GM12878 (cell line): Measurements from ENCODE around the gene SLAMF8. TPM values are rescaled to one million over a fixed set of nuclear protein-coding genes. Genes with fewer than 3 reads are reported as not detected.
A peak's percentile ranks its signal among the peaks of the same experiment; 100 is the strongest.

Source experiments
- ATAC-seq: fragments of 200-7000 bp; cut with Tn5 transposase; 3 replicates; pipeline ENCODE4 v1.9.1; 2020; ENCODE audit warnings: mild to moderate bottlenecking, moderate library complexity
- Bru-seq: library from RNA; stranded (reverse); fragments of 400-500 nt; gene quantifications from one replicate; lab custom pipeline; 2021; lab: Mats Ljungman, UMichigan
- BruChase-seq, 2 experiments: library from RNA; stranded (reverse); fragments of 400-500 nt; gene quantifications; one replicate each; lab custom pipeline; 2021; lab: Mats Ljungman, UMichigan
- BruUV-seq: library from RNA; stranded (reverse); fragments of 400-500 nt; replicated peaks from 2 replicates; lab custom pipeline; 2021; lab: Mats Ljungman, UMichigan
- CTCF ChIA-PET: fragments of 300-600 bp; sonication (Branson Sonifier 250); formaldehyde crosslinking; extraction: SDS; loops from one replicate; lab custom pipeline; 2021; ENCODE audit warnings: inconsistent platforms; lab: Yijun Ruan, JAX
- POLR2A ChIA-PET: fragments of 350-600 bp; formaldehyde crosslinking; extraction: SDS; loops from one replicate; lab custom pipeline; 2021; ENCODE audit warnings: inconsistent platforms; lab: Charles Lee
- RAD21 ChIA-PET: fragments of 300-600 bp; sonication (Branson Sonifier 250); formaldehyde crosslinking; loops from one replicate; lab custom pipeline; 2023; ENCODE audit warnings: antibody characterized with exemption; ENCODE audit not compliant: unreplicated experiment; lab: Charles Lee
- SMC1A ChIA-PET: fragments of 300-600 bp; sonication (Branson Sonifier 250); formaldehyde crosslinking; loops from one replicate; lab custom pipeline; 2023; ENCODE audit not compliant: unreplicated experiment, uncharacterized antibody; lab: Charles Lee
- DNase-seq: peaks from one replicate; pipeline ENCODE4 v3.0.0-alpha.2; 2011; ENCODE audit warnings: low read depth, low spot score
- FAIRE-seq: peaks from 3 replicates; lab custom pipeline; 2011; peaks lifted over from hg19 to GRCh38; lab: Jason Lieb, UNC
- H2AFZ ChIP-seq: 2 replicates; pipeline ENCODE4 v1.6.0; 2011; ENCODE audit warnings: low read depth, low read length, control low read depth; ENCODE audit not compliant: control insufficient read depth
- H3K27ac ChIP-seq: 2 replicates; pipeline ENCODE4 v1.5.1; 2011; ENCODE audit warnings: control low read depth; ENCODE audit not compliant: control insufficient read depth, insufficient read depth
- H3K27me3 ChIP-seq, 2 experiments: replicated peaks in 1 of 2; 2 replicates each; pipeline versions ENCODE4 v1.6.0 to v1.6.1; 2011; ENCODE audit warnings: low read length in 1 of 2; ENCODE audit not compliant: control insufficient read depth in 2 of 2, insufficient read depth in 2 of 2
- H3K36me3 ChIP-seq, 2 experiments: 2 replicates each; pipeline ENCODE4 v1.5.1; 2011; ENCODE audit warnings: low read length in 1 of 2; ENCODE audit not compliant: control insufficient read depth in 2 of 2, insufficient read depth in 2 of 2
- H3K4me1 ChIP-seq: 2 replicates; pipeline ENCODE4 v1.6.1; 2011; ENCODE audit warnings: mild to moderate bottlenecking, low read length, moderate library complexity, mixed read lengths; ENCODE audit not compliant: control insufficient read depth, insufficient read depth
- H3K4me2 ChIP-seq: 2 replicates; pipeline ENCODE4 v1.6.0; 2011; ENCODE audit warnings: control low read depth; ENCODE audit not compliant: control insufficient read depth, insufficient read depth
- H3K4me3 ChIP-seq: fragments of 200-600 bp; sonication (generic); 2 replicates; pipeline ENCODE4 v1.5.1; 2016
- H3K79me2 ChIP-seq: 2 replicates; pipeline ENCODE4 v1.6.0; 2011; ENCODE audit warnings: low read length; ENCODE audit not compliant: control insufficient read depth, insufficient read depth
- H3K9ac ChIP-seq: 2 replicates; pipeline ENCODE4 v1.8.0; 2011; ENCODE audit warnings: low read length, control low read depth, mixed read lengths; ENCODE audit not compliant: control insufficient read depth, insufficient read depth
- H3K9me3 ChIP-seq: replicated peaks from 3 replicates; pipeline ENCODE4 v1.5.1; 2011; ENCODE audit warnings: mild to moderate bottlenecking, low read length; ENCODE audit not compliant: control insufficient read depth, insufficient read depth
- H4K20me1 ChIP-seq: 2 replicates; pipeline ENCODE4 v1.6.0; 2011; ENCODE audit not compliant: control insufficient read depth, insufficient read depth
- EGR1 ChIP-seq, 2 experiments: IDR thresholded peaks; 1 replicate in 1 of 2; 2 replicates in 1 of 2; pipeline ENCODE4 v1.6.1; 2011 to 2012; ENCODE audit warnings: low read depth in 2 of 2, low read length in 2 of 2, borderline replicate concordance in 1 of 2, mild to moderate bottlenecking in 1 of 2, moderate library complexity in 1 of 2
- ETV6 ChIP-seq, 2 experiments: fragments of 450-650 bp in 1 of 2; IDR thresholded peaks in 1 of 2; conservative IDR thresholded peaks in 1 of 2; 2 replicates each; pipeline ENCODE4 v1.6.1; 2014; ENCODE audit warnings: antibody characterized with exemption in 1 of 2, borderline replicate concordance in 1 of 2, low read depth in 1 of 2, mild to moderate bottlenecking in 1 of 2, moderate library complexity in 1 of 2
- HDAC2 ChIP-seq: fragments of 200-600 bp; sonication (generic); IDR thresholded peaks from 2 replicates; pipeline ENCODE4 v1.6.1; 2017
- HDAC6 ChIP-seq: fragments of 200-600 bp; sonication (generic); IDR thresholded peaks from one replicate; pipeline ENCODE4 v1.8.0; 2017; ENCODE audit warnings: antibody characterized with exemption; ENCODE audit not compliant: unreplicated experiment
- IKZF1 ChIP-seq: fragments of 450-650 bp; conservative IDR thresholded peaks from 2 replicates; pipeline ENCODE4 v1.6.1; 2017; ENCODE audit warnings: antibody characterized with exemption, mild to moderate bottlenecking
- JUND ChIP-seq: IDR thresholded peaks from 2 replicates; pipeline ENCODE4 v1.6.1; 2012; ENCODE audit warnings: low read depth, mild to moderate bottlenecking, low read length, improper control_type of control experiment, moderate library complexity
- MTA2 ChIP-seq: fragments of 450-650 bp; IDR thresholded peaks from 2 replicates; pipeline ENCODE4 v1.6.1; 2016; ENCODE audit warnings: low read depth, mild to moderate bottlenecking, moderate library complexity
- MXI1 ChIP-seq: fragments of 150-350 bp; IDR thresholded peaks from 2 replicates; pipeline ENCODE4 v1.6.1; 2011; ENCODE audit warnings: low read depth, mild to moderate bottlenecking, inconsistent platforms, low read length, improper control_type of control experiment
- RAD51 ChIP-seq: fragments of 450-650 bp; IDR thresholded peaks from 2 replicates; pipeline ENCODE4 v1.6.1; 2016; ENCODE audit warnings: moderate library complexity, mild to moderate bottlenecking, inconsistent platforms
- TCF12 ChIP-seq: IDR thresholded peaks from 2 replicates; pipeline ENCODE4 v1.6.1; 2011; ENCODE audit warnings: low read depth, mild to moderate bottlenecking, low read length
- YBX1 ChIP-seq: fragments of 450-650 bp; IDR thresholded peaks from 2 replicates; pipeline ENCODE4 v1.6.1; 2016; ENCODE audit warnings: antibody characterized with exemption
- ZNF687 ChIP-seq: fragments of 450-650 bp; IDR thresholded peaks from 2 replicates; pipeline ENCODE4 v1.6.1; 2017; ENCODE audit warnings: mild to moderate bottlenecking, moderate library complexity
- WGBS: methylation state at CpG from one replicate; pipeline ENCODE4 v1.1.6; 2016; ENCODE audit warnings: low lambda C conversion rate; ENCODE audit not compliant: insufficient replicate concordance, insufficient coverage; ENCODE audit errors: missing lambda C conversion rate; 5-methylcytosine and 5-hydroxymethylcytosine counted together
- in situ Hi-C: fragments of 300-500 bp; cut with MboI; formaldehyde crosslinking; loops from 9 replicates; pipeline ENCODE4 v1.14.3; 2018; ENCODE audit warnings: mixed read lengths
- intact Hi-C: fragments of 100-400 bp; cut with micrococcal nuclease; formaldehyde crosslinking; loops from one replicate; pipeline ENCODE4 v1.14.2; 2022; ENCODE audit not compliant: unreplicated experiment
- long read RNA-seq, 2 experiments: library from polyadenylated mRNA; unstranded; transcript quantifications; one replicate each; pipeline ENCODE4 v2.0.0, GENCODE V29; 2019 to 2020
- polyA minus RNA-seq, 3 experiments: library from RNA; depleted of rRNA, polyadenylated mRNA; stranded (reverse); fragments of >200 nt; gene quantifications; 2 replicates each; pipeline ENCODE4 v1.2.3, GENCODE V29; 2011
- polyA plus RNA-seq, 11 experiments: library from polyadenylated mRNA; depleted of rRNA in 4 of 11; unstranded in 6 of 11; stranded (reverse) in 5 of 11; fragments of >200 nt; fragmentation: Nextera tagmentation in 4 of 11; fragmentation: Illumina TruSeq in 1 of 11; extraction: Ambion mirVana in 4 of 11; extraction: Trizol in 1 of 11; gene quantifications; 1 replicate in 1 of 11; 2 replicates in 10 of 11; pipeline versions ENCODE4 v1.2.1 to v1.2.3, GENCODE V29; 2011 to 2016; ENCODE audit warnings: inconsistent platforms in 2 of 11, missing spikeins in 2 of 11, low read depth in 1 of 11
- total RNA-seq, 4 experiments: library from RNA; depleted of rRNA in 3 of 4; stranded (reverse); fragments of >200 nt in 3 of 4; fragmentation: Illumina TruSeq in 1 of 4; extraction: Trizol in 1 of 4; gene quantifications; 2 replicates each; pipeline versions ENCODE4 v1.2.1 to v1.2.3, GENCODE V29; 2013 to 2021
- TF ChIP-seq, protein P1 (sequence below): fragments of 450-650 bp; IDR thresholded peaks from 2 replicates; pipeline ENCODE4 v1.6.1; 2014; ENCODE audit warnings: mild to moderate bottlenecking

Gene SLAMF8
- 0.61 TPM in 1 of 2 replicates, not detected in the other for total RNA-seq (2013; cell fraction: nucleolus; rRNA removed)
- total RNA-seq (2014; rRNA removed): 0.06 TPM in 1 of 2 replicates, not detected in the other
- 0.05 TPM in 1 of 2 replicates, not detected in the other for total RNA-seq (2014; rRNA removed; fragmentation: Illumina TruSeq; extraction: Trizol)
- 0.08 TPM in 1 of 2 replicates, not detected in the other for total RNA-seq (2021)
- polyA plus RNA-seq (2011; ENCODE audit: low read depth): not detected
- 0.26 and 0.69 TPM in 2 replicates for polyA plus RNA-seq (2011; rRNA removed)
- 0.66 and 0.79 TPM in 2 replicates for polyA plus RNA-seq (2011; cell fraction: cytosol; rRNA removed)
- polyA plus RNA-seq (2011; cell fraction: nucleus; rRNA removed): 0.37 and 0.67 TPM in 2 replicates
- 0.10 TPM in 1 of 2 replicates, not detected in the other for polyA plus RNA-seq (2012)
- 0.21 TPM in 1 of 2 replicates, not detected in the other for polyA plus RNA-seq (2014; fragmentation: Illumina TruSeq; extraction: Trizol)
- under 1 TPM; 0.04 to 0.10 TPM for polyA plus RNA-seq (2014; fragmentation: Nextera tagmentation; extraction: Ambion mirVana)
- 0.14 and 0.26 TPM in 2 replicates for polyA plus RNA-seq (2014; rRNA removed)
- polyA plus RNA-seq (2016; fragmentation: Nextera tagmentation; extraction: Ambion mirVana): under 1 TPM in 1 of 2 experiments, not detected in 1; 0.07 TPM
- polyA minus RNA-seq (2011; rRNA and poly(A)+ RNA removed): 0.15 and 0.73 TPM in 2 replicates
- not detected in 2 replicates for polyA minus RNA-seq (2011; cell fraction: cytosol; rRNA and poly(A)+ RNA removed)
- 0.12 and 0.77 TPM in 2 replicates for polyA minus RNA-seq (2011; cell fraction: nucleus; rRNA and poly(A)+ RNA removed)
- not detected for Bru-seq, nascent RNA
- percentile 8 among the genes with signal in this experiment for BruChase-seq, experiment 1, labeled RNA remaining after a 6-hour chase
- BruChase-seq, experiment 2, labeled RNA remaining after a 2-hour chase: not detected
- long read RNA-seq, experiment 1, partial matches to known transcripts: 0 of 1 reads
- long read RNA-seq, experiment 1, other reads (novel, unspliced or antisense): 1 of 1 reads
- long read RNA-seq, experiment 2, partial matches to known transcripts: 0 of 1 reads
- long read RNA-seq, experiment 2, other reads (novel, unspliced or antisense): 0 of 1 reads

DNA sequence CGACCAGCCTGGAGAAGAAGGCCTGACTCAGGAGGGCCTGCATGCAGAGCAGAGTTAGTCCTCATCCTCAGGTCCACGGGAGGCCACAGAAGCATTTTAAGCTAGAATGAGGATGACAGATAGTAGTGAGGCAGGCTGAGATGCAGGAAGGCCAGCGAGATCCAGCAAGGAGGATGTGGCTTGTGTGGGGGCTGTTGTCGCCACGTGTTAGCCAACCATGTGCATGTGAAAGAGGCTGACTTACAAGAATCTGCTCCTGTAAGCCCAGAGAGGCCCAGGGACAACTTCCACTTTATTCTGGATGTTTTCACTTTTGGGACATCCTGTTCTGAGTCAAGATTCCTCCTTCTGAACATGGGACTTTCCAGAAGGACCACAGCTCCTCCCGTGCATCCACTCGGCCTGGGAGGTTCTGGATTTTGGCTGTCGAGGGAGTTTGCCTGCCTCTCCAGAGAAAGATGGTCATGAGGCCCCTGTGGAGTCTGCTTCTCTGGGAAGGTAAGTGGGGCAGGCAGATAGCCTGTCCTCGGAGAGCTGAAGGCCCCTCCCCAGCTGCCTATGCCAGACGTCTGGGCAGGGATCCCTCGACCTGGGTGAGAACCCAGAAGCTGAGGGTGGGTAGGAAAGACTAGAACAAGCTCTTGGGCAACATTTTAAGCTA, at the start of gene SLAMF8:
SLAMF8 (plus strand) TSS at position 433 of the 661 bp plus-strand sequence; CDS start at position 459, 26 bp downstream.
- Histone ChIP-seq H3K36me3 (no peaks in the 10 kb centered on the region), H3K4me3 (no peak within 1 kb of the TSS), H3K9me3 (peaks cover 2% of the 10 kb centered on the region; the same call in 1 of the 3 replicates), H2AFZ (no peak within 1 kb of the TSS), H3K79me2 (no peaks in the 10 kb centered on the region), H3K27me3 (peaks cover 0 to 4% of the 10 kb centered on the region in 2 experiments; a peak in 1 of 4 replicates), H3K27ac (0 out of 2 replicates have a peak within 1 kb of the TSS, but pooled peaks have one; percentile 4), H3K4me1 (peaks cover 35% of the 10 kb centered on the region), H4K20me1 (no peaks in the 10 kb centered on the region), H3K4me2 (peak within 1 kb of the TSS; percentile 30), H3K9ac (no peak within 1 kb of the TSS)
- CTCF ChIA-PET: interaction anchor here (0.9 to 16.1 kb wide), 4 partner anchors 25 to 183 kb away, joined by 4 to 178 read pairs (median 10); partner anchors contain the start of gene FCRL6
- POLR2A ChIA-PET: interaction anchor here (0.9 to 1.0 kb wide), 2 partner anchors 27 to 63 kb away, joined by 3 read pairs; no protein-coding TSS in a partner anchor
- intact Hi-C loops (loop anchor here (2.0 to 5.0 kb wide), 2 partner anchors 44 to 64 kb away; partner anchors contain the start of gene DUSP23), in situ Hi-C loops (no loop called here)
- RAD21 ChIA-PET: interaction anchor here (1.1 to 1.5 kb wide), 2 partner anchors 21 to 64 kb away, joined by 3 read pairs; no protein-coding TSS in a partner anchor
- peak; percentile 33 for DNase-seq
- SMC1A ChIA-PET: interaction anchor here (1.1 to 3.4 kb wide), 5 partner anchors 13 to 181 kb away, joined by 3 to 21 read pairs (median 5); no protein-coding TSS in a partner anchor
- FAIRE-seq: peak; percentile 18
- peak; percentile 50 for ATAC-seq
- no TSS peak for BruUV-seq
- WGBS: 36% methylated on average over 11 of the region's 11 CpGs
- TF ChIP-seq HDAC6 (no peak), MXI1 (0 out of 2 replicates have a peak, but pooled peaks have one; percentile 21), ZNF687 (peak; percentile 85), HDAC2 (no peak), JUND (no peak), TCF12 (no peak), YBX1 (no peak), ETV6 (conservative IDR thresholded peaks at IDR 0.05 in 1 of 2, IDR thresholded peaks at IDR 0.05 in 1 of 2; ENCODE audit: borderline replicate concordance in 1 of 2, low read depth in 1 of 2) (no peak), RAD51 (no peak), EGR1 (IDR thresholded peaks at IDR 0.05; ENCODE audit: borderline replicate concordance in 1 of 2, low read depth in 2 of 2, low read length in 2 of 2) (0 out of 3 replicates have a peak, but pooled peaks of 1 of the 2 experiments have one; percentile 0), IKZF1 (peak; percentile 53; the same call in 1 of the 2 replicates), MTA2 (peak; percentile 26; the same call in 1 of the 2 replicates)
- TF ChIP-seq, protein P1, sequence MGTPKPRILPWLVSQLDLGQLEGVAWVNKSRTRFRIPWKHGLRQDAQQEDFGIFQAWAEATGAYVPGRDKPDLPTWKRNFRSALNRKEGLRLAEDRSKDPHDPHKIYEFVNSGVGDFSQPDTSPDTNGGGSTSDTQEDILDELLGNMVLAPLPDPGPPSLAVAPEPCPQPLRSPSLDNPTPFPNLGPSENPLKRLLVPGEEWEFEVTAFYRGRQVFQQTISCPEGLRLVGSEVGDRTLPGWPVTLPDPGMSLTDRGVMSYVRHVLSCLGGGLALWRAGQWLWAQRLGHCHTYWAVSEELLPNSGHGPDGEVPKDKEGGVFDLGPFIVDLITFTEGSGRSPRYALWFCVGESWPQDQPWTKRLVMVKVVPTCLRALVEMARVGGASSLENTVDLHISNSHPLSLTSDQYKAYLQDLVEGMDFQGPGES: no peak
